Esophagus squamous epithelium (tissue), 5 donors: ENCODE data around the gene PRRC2B. TPM values are rescaled to one million over a fixed set of nuclear protein-coding genes. Genes with fewer than 3 reads are reported as not detected.
A peak's percentile ranks its signal among the peaks of the same experiment; 100 is the strongest.

Experiments
- DNase-seq: peaks from one replicate; lab custom pipeline; 2025; lab: John Stamatoyannopoulos, UW
- H3K27ac ChIP-seq, 4 donors: fragments of 200-600 bp; sonication (generic); one replicate each; pipeline ENCODE4 v1.5.1; 2016 to 2019; ENCODE audit warnings: mild to moderate bottlenecking in 1 of 4
- H3K27me3 ChIP-seq, 4 donors: fragments of 200-600 bp; sonication (generic); 1 replicate in 3 of 4; 2 replicates in 1 of 4; pipeline versions ENCODE4 v1.5.1 to v1.6.0; 2017 to 2021; ENCODE audit warnings: antibody characterized with exemption in 1 of 4
- H3K36me3 ChIP-seq, 3 donors: fragments of 200-600 bp; sonication (generic); one replicate each; pipeline ENCODE4 v1.5.1; 2016 to 2019
- H3K4me1 ChIP-seq, 3 donors: fragments of 200-600 bp; sonication (generic); one replicate each; pipeline ENCODE4 v1.5.1; 2017 to 2019
- H3K4me3 ChIP-seq, 4 donors: fragments of 200-600 bp; sonication (generic); 1 replicate in 3 of 4; 2 replicates in 1 of 4; pipeline ENCODE4 v1.5.1; 2016 to 2019; ENCODE audit warnings: mild to moderate bottlenecking in 2 of 4, moderate library complexity in 1 of 4
- H3K9me3 ChIP-seq, 3 donors: fragments of 200-600 bp; sonication (generic); one replicate each; pipeline ENCODE4 v1.5.1; 2016 to 2019
- CTCF ChIP-seq, 6 experiments: fragments of 450-650 bp in 4 of 6; fragments of 200-600 bp in 2 of 6; sonication (generic) in 2 of 6; IDR thresholded peaks; one replicate each; pipeline ENCODE4 v1.5.1; 2016 to 2019; ENCODE audit warnings: antibody characterized with exemption in 6 of 6, mild to moderate bottlenecking in 4 of 6, moderate library complexity in 4 of 6
- POLR2A ChIP-seq, 4 donors: fragments of 450-650 bp; IDR thresholded peaks; one replicate each; pipeline ENCODE4 v1.6.1; 2017; ENCODE audit warnings: antibody characterized with exemption in 4 of 4, mild to moderate bottlenecking in 4 of 4, moderate library complexity in 3 of 4
- WGBS, 2 donors: methylation state at CpG; one replicate each; pipeline ENCODE4 v1.1.5; 2018; 5-methylcytosine and 5-hydroxymethylcytosine counted together
- intact Hi-C: fragments of 100-400 bp; cut with DNase I; formaldehyde crosslinking; loops from one replicate; pipeline ENCODE4 v1.15.0; 2022
- total RNA-seq, 4 donors: library from RNA; depleted of rRNA; stranded (reverse); fragments of >200 nt; gene quantifications; one replicate each; pipeline ENCODE4 v1.1.0, GENCODE V29; 2016
- donor health status: DM: yes; HTN: yes; CAD: no.

Gene PRRC2B
- total RNA-seq, 4 donors from 2014 or later, result 46.6 to 73.8 (median 62.9) TPM

GRCh38 chr9:131396626-131397025 lies 2.7 kb downstream of the PRRC2B start:
- no peaks in the 10 kb centered on the region for H3K36me3 ChIP-seq
- 34 to 47% methylated on average over 3 of the region's 3 CpGs for WGBS, 2 donors
- DNase-seq, result no peak
- H3K27me3 ChIP-seq, result no peaks in the 10 kb centered on the region
- H3K27ac ChIP-seq, result peak overlapping the region; percentile 91 to 100 (median 100)
- intact Hi-C loops, result no loop called here
- TF ChIP-seq POLR2A (IDR thresholded peaks at IDR 0.05) (no peak), CTCF (IDR thresholded peaks at IDR 0.05) (no peak)
- peak overlapping the region in 3 of 4 donors; percentile 61 to 95 (median 89) for H3K4me3 ChIP-seq
- H3K9me3 ChIP-seq, result no peaks in the 10 kb centered on the region
- peaks cover 53 to 79% (median 57%) of the 10 kb centered on the region in 3 donors for H3K4me1 ChIP-seq

- Histone ChIP-seq H3K27me3 (no peaks in the 10 kb centered on the region), H3K9me3 (no peaks in the 10 kb centered on the region), H3K4me1 (peaks cover 58 to 85% (median 63%) of the 10 kb centered on the region in 3 donors), H3K27ac (peak overlapping the region; percentile 91 to 100 (median 100)), H3K36me3 (no peaks in the 10 kb centered on the region), H3K4me3 (peak overlapping the region in 3 of 4 donors; percentile 61 to 95 (median 89))
- TF ChIP-seq POLR2A (IDR thresholded peaks at IDR 0.05) (no peak), CTCF (IDR thresholded peaks at IDR 0.05) (no peak)
- intact Hi-C loops, result no loop called here
- no peak for DNase-seq
- WGBS, 2 donors, result 12 to 27% methylated on average over 5 to 8 of the region's 8 CpGs
Observed at GRCh38 chr9:131397100-131397790, 3.4 kb downstream of the PRRC2B start.

DNA sequence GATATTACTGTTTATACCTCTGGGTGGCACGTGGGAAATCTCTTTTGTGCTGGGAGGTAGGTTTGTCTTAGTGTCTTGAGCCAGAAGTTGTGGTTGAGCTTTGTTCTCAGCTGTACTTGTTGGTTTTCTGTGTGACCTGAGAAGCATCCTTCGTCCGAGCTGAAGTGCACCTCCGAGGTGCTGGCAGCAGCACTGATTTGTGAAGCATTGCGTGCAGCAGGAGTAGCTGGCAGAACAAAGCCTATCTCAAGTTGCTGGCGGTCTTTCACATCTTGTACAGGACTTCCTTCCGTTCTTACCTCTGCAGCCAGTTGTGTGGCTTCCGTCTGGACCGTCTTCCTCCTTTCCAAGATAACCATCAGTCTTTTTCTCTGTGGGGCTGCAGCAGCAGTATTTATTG lies 4.3 kb downstream of the PRRC2B start:
- no peak for DNase-seq
- TF ChIP-seq POLR2A (IDR thresholded peaks at IDR 0.05) (peak in 1 of 4 donors; percentile 17), CTCF (IDR thresholded peaks at IDR 0.05) (no peak)
- Histone ChIP-seq H3K9me3 (no peaks in the 10 kb centered on the region), H3K4me1 (peaks cover 66 to 90% (median 73%) of the 10 kb centered on the region in 3 donors), H3K27me3 (no peaks in the 10 kb centered on the region), H3K27ac (peak overlapping the region; percentile 73 to 100 (median 96)), H3K36me3 (no peaks in the 10 kb centered on the region), H3K4me3 (peak overlapping the region in 2 of 4 donors; percentile 13 to 33)
- intact Hi-C loops, result no loop called here
- WGBS, 2 donors, result 18% methylated on average over 8 to 9 of the region's 9 CpGs

GRCh38 chr9:131399972-131400371 lies 6.1 kb downstream of the PRRC2B start:
- Histone ChIP-seq H3K27me3 (no peaks in the 10 kb centered on the region), H3K27ac (peak overlapping the region in 1 of 4 donors; percentile 8), H3K4me1 (peaks cover 75 to 100% (median 89%) of the 10 kb centered on the region in 3 donors), H3K4me3 (no peak overlapping the region), H3K36me3 (no peaks in the 10 kb centered on the region), H3K9me3 (no peaks in the 10 kb centered on the region)
- TF ChIP-seq POLR2A (IDR thresholded peaks at IDR 0.05) (no peak), CTCF (IDR thresholded peaks at IDR 0.05) (no peak)
- intact Hi-C loops, result no loop called here
- DNase-seq, result no peak
- 77 to 78% methylated on average over 7 of the region's 7 CpGs for WGBS, 2 donors

- Histone ChIP-seq H3K27me3 (no peaks in the 10 kb centered on the region), H3K4me3 (no peak overlapping the region), H3K27ac (peak overlapping the region in 2 of 4 donors; percentile 2 to 25), H3K36me3 (no peaks in the 10 kb centered on the region), H3K9me3 (no peaks in the 10 kb centered on the region), H3K4me1 (peaks cover 77 to 100% (median 93%) of the 10 kb centered on the region in 3 donors)
- TF ChIP-seq POLR2A (IDR thresholded peaks at IDR 0.05) (no peak), CTCF (IDR thresholded peaks at IDR 0.05) (no peak)
- DNase-seq, result no peak
- 74 to 89% methylated on average over 6 of the region's 6 CpGs for WGBS, 2 donors
- intact Hi-C loops, result no loop called here
Observed at GRCh38 chr9:131400627-131401026, 6.7 kb downstream of the PRRC2B start.
